A549 (cell line): ENCODE data around the gene IMPA2. TPM values are rescaled to one million over a fixed set of nuclear protein-coding genes. Genes with fewer than 3 reads are reported as not detected.

ENCODE experiments used
- ATAC-seq, 2 experiments: fragments of 200-7000 bp in 1 of 2; fragments of >200 bp in 1 of 2; cut with Nextera tagmentation in 1 of 2; cut with Tn5 transposase in 1 of 2; 3 replicates each; pipeline versions ENCODE4 v1.8.0 to v1.9.1; 2018 to 2020; ENCODE audit warnings: mild to moderate bottlenecking in 1 of 2, moderate library complexity in 1 of 2
- CTCF ChIA-PET: fragments of 300-600 bp; sonication (Branson Sonifier 250); formaldehyde crosslinking; extraction: SDS; loops from one replicate; lab custom pipeline; 2021; ENCODE audit warnings: antibody characterized with exemption, inconsistent platforms; lab: Yijun Ruan, JAX
- POLR2A ChIA-PET: fragments of 350-600 bp; formaldehyde crosslinking; extraction: SDS; loops from one replicate; lab custom pipeline; 2021; ENCODE audit warnings: antibody characterized with exemption, inconsistent platforms; lab: Yijun Ruan, JAX
- DNase-seq, 2 experiments: peaks; one replicate each; pipeline versions ENCODE4 v3.0.0 to v3.0.0-alpha.2; 2011 to 2016; ENCODE audit warnings: low read depth in 1 of 2, low spot score in 1 of 2
- FAIRE-seq: peaks from 2 replicates; lab custom pipeline; 2011; peaks lifted over from hg19 to GRCh38; lab: Jason Lieb, UNC
- H3K27ac ChIP-seq, 2 experiments: fragments of >200 bp; sonication (Bioruptor Twin); formaldehyde crosslinking; 3 replicates each; pipeline ENCODE4 v1.5.1; 2016 to 2017
- H3K4me1 ChIP-seq: fragments of >200 bp; sonication (Bioruptor Twin); formaldehyde crosslinking; 3 replicates; pipeline ENCODE4 v1.6.1; 2016
- H3K4me2 ChIP-seq: fragments of >200 bp; sonication (Bioruptor Twin); formaldehyde crosslinking; 3 replicates; pipeline ENCODE4 v1.6.1; 2016
- H3K4me3 ChIP-seq: fragments of >200 bp; sonication (Bioruptor Twin); formaldehyde crosslinking; 3 replicates; pipeline ENCODE4 v1.5.1; 2016
- H3K9me3 ChIP-seq: fragments of >200 bp; sonication (Bioruptor Twin); formaldehyde crosslinking; 3 replicates; pipeline ENCODE4 v1.6.1; 2016
- CBX2 ChIP-seq: fragments of 200-600 bp; sonication (generic); IDR thresholded peaks from 2 replicates; pipeline ENCODE4 v1.6.1; 2016; ENCODE audit warnings: low read depth, mild to moderate bottlenecking, borderline replicate concordance
- CEBPB ChIP-seq, 2 experiments: fragments of >200 bp in 1 of 2; sonication (Bioruptor Twin) in 1 of 2; formaldehyde crosslinking in 1 of 2; IDR thresholded peaks; 2 replicates each; pipeline ENCODE4 v1.6.1; 2012 to 2016
- ESRRA ChIP-seq: fragments of 150-350 bp; IDR thresholded peaks from 2 replicates; pipeline ENCODE4 v1.6.1; 2014; ENCODE audit warnings: mild to moderate bottlenecking, low read length, borderline replicate concordance
- FOSB ChIP-seq: fragments of 250-450 bp; sonication (Bioruptor Pico); IDR thresholded peaks from 2 replicates; pipeline ENCODE4 v1.5.0; 2020; ENCODE audit warnings: mild to moderate bottlenecking, moderate library complexity
- GATA3 ChIP-seq: IDR thresholded peaks from 2 replicates; pipeline ENCODE4 v1.6.1; 2012; ENCODE audit warnings: borderline replicate concordance
- HOXA7 ChIP-seq: fragments of 250-450 bp; sonication (Bioruptor Pico); IDR thresholded peaks from 2 replicates; pipeline ENCODE4 v1.5.0; 2020; ENCODE audit warnings: mild to moderate bottlenecking, moderate library complexity
- HOXB13 ChIP-seq: fragments of 250-450 bp; sonication (Bioruptor Pico); IDR thresholded peaks from 2 replicates; pipeline ENCODE4 v1.5.0; 2020; ENCODE audit warnings: low read depth, mild to moderate bottlenecking, moderate library complexity
- KDM1A ChIP-seq: fragments of 200-600 bp; sonication (generic); IDR thresholded peaks from 2 replicates; pipeline ENCODE4 v1.6.1; 2016; ENCODE audit warnings: low read depth, mild to moderate bottlenecking
- MAFK ChIP-seq: fragments of 450-650 bp; IDR thresholded peaks from 2 replicates; pipeline ENCODE4 v1.6.1; 2014; ENCODE audit not compliant: partially characterized antibody
- NPAS2 ChIP-seq: fragments of 250-450 bp; sonication (Bioruptor Pico); IDR thresholded peaks from 2 replicates; pipeline ENCODE4 v1.8.0; 2022; ENCODE audit warnings: mild to moderate bottlenecking, moderate library complexity, borderline replicate concordance
- PHF8 ChIP-seq: fragments of 200-600 bp; sonication (generic); IDR thresholded peaks from 2 replicates; pipeline ENCODE4 v1.6.1; 2016; ENCODE audit warnings: low read depth, mild to moderate bottlenecking, antibody characterized with exemption, moderate library complexity, borderline replicate concordance
- RFX5 ChIP-seq: fragments of 450-650 bp; IDR thresholded peaks from 2 replicates; pipeline ENCODE4 v1.7.1; 2014; ENCODE audit warnings: antibody characterized with exemption, mild to moderate bottlenecking, moderate library complexity
- TP53 ChIP-seq: fragments of 250-450 bp; sonication (Bioruptor Pico); IDR thresholded peaks from 2 replicates; pipeline ENCODE4 v1.5.0; 2021; ENCODE audit warnings: mild to moderate bottlenecking, moderate library complexity
- ZC3H11A ChIP-seq: fragments of 450-650 bp; IDR thresholded peaks from 2 replicates; pipeline ENCODE4 v1.6.1; 2014; ENCODE audit warnings: antibody characterized with exemption, mild to moderate bottlenecking
- WGBS: methylation state at CpG from one replicate; pipeline ENCODE4 v1.1.6; 2017; ENCODE audit errors: missing lambda C conversion rate; 5-methylcytosine and 5-hydroxymethylcytosine counted together
- polyA plus RNA-seq, 4 experiments: library from polyadenylated mRNA; depleted of rRNA in 3 of 4; stranded (reverse); fragments of >200 nt; fragmentation: RNase III in 1 of 4; extraction: RNeasy Plus Mini Kit Qiagen cat#74134 plus additional on column Dnase treatment in 1 of 4; gene quantifications; 2 replicates in 3 of 4; 3 replicates in 1 of 4; pipeline ENCODE4 v1.2.3, GENCODE V29; 2011 to 2017
- TF ChIP-seq, protein P1 (sequence below): fragments of >200 bp; sonication (Bioruptor Twin); formaldehyde crosslinking; IDR thresholded peaks from 3 replicates; pipeline ENCODE4 v1.5.1; 2016
- TF ChIP-seq, protein P2 (sequence below): fragments of 250-450 bp; sonication (Bioruptor Pico); IDR thresholded peaks from 2 replicates; pipeline ENCODE4 v1.5.0; 2021; ENCODE audit warnings: mild to moderate bottlenecking, moderate library complexity, borderline replicate concordance
- TF ChIP-seq, protein P3 (sequence below): fragments of >200 bp; sonication (Bioruptor Twin); formaldehyde crosslinking; IDR thresholded peaks from 2 replicates; pipeline ENCODE4 v1.6.1; 2016

Gene IMPA2
- polyA plus RNA-seq, 2 of the 4 experiments (the other 2 are of a cell fraction) = 35.1 to 65.3 TPM

DNA sequence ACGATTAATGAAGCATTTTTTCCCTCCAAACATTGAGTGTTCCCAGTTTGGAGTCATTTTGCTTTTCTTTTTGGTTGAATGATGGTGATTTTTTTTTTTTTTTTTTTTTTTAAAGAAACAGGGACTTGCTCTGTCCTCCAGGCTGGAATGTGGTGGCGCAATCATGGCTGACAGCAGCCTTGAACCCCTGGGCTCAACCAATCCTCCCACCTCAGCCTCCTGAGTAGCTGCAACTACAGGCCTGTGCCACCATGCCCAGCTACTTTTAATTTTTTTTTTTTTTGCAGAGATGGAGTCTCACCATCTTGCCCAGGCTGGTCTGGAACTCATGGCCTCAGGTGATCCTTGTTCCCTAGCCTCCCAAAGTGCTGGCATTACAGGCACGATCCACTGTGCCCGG lies 46.2 kb downstream of the IMPA2 start:
- no peak for DNase-seq
- Histone ChIP-seq H3K9me3 (no peaks in the 10 kb centered on the region), H3K4me3 (no peak overlapping the region), H3K27ac (no peak overlapping the region), H3K4me2 (no peak overlapping the region), H3K4me1 (no peaks in the 10 kb centered on the region)
- ChIA-PET POLR2A (no interaction called here), CTCF (interaction anchor here (0.6 to 4.4 kb wide), 2 partner anchors 11 to 27 kb away, joined by 3 to 34 read pairs; no protein-coding TSS in a partner anchor)
- 91% methylated on average over 4 of the region's 4 CpGs for WGBS
- ATAC-seq = no peak
- TF ChIP-seq NPAS2 (CRISPR knock-in tag) = no peak
- 0 out of 4 replicates have a peak, but pooled peaks of 1 of the 2 experiments have one; percentile 15 for TF ChIP-seq CEBPB (IDR thresholded peaks at IDR 0.05)
- no peak for FAIRE-seq

DNA sequence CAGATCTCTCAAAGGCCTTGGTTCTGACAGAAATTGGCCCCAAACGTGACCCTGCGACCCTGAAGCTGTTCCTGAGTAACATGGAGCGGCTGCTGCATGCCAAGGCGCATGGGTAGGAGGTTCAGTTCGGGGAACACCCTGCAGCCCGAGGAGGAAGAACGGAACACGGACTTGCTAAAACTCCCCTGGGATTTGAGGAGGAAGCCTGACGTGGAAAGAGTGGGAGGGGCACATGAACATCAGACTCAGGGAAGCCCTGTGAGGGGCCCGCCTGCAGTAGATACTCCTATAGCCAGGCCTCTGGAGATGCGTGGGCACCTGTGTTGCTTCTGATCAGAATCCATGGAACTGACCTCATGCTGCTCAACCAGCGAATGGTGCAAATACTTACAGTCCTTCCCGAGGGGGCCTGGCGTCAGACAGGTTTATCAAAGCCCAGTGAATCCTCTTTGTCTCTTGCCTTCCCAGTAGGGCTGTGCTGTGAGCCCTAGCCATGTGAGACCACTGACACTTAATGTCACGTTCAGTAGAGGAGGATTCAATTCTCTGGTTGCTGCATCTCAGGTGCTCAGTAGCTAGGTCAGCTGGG lies 46.8 kb downstream of the IMPA2 start:
- DNase-seq (no peak), FAIRE-seq (no peak)
- ChIA-PET CTCF (interaction anchor here (0.7 to 4.4 kb wide), 3 partner anchors 10 to 91 kb away, joined by 3 to 34 read pairs (median 3); no protein-coding TSS in a partner anchor), POLR2A (no interaction called here)
- Histone ChIP-seq H3K4me1 (no peaks in the 10 kb centered on the region), H3K4me2 (no peak overlapping the region), H3K27ac (no peak overlapping the region), H3K9me3 (no peaks in the 10 kb centered on the region)
- 90% methylated on average over 14 of the region's 15 CpGs for WGBS
- no peak for TF ChIP-seq CBX2
- no peak for TF ChIP-seq ESRRA
- no peak for TF ChIP-seq NPAS2 (CRISPR knock-in tag)
- no peak for TF ChIP-seq HOXA7 (CRISPR knock-in tag)
- TF ChIP-seq, all 56 proteins: peak for 0
- no peak overlapping the region for H3K4me3 ChIP-seq
- ATAC-seq = no peak

DNA sequence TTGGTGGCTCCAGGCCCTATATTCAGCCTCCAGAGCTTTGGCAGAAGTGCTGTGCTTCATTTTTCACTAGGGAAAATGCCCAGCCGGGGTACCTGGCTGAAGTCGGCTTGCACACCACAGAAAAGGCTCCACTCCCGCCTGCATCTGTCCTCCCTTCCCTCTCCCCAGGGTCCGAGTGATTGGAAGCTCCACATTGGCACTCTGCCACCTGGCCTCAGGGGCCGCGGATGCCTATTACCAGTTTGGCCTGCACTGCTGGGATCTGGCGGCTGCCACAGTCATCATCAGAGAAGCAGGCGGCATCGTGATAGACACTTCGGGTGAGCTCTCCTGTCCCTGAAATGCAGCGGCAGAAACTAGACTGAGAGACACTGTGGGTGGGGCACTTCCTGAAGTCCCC lies 47.4 kb downstream of the IMPA2 start:
- Histone ChIP-seq H3K9me3 (no peaks in the 10 kb centered on the region), H3K4me3 (no peak overlapping the region), H3K4me2 (no peak overlapping the region), H3K27ac (no peak overlapping the region), H3K4me1 (no peaks in the 10 kb centered on the region)
- DNase-seq (no peak), FAIRE-seq (no peak), ATAC-seq (no peak)
- 94% methylated on average over 11 of the region's 11 CpGs for WGBS
- no peak for TF ChIP-seq MAFK
- TF ChIP-seq KDM1A = no peak
- no peak for TF ChIP-seq TP53 (CRISPR knock-in tag)
- no peak for TF ChIP-seq RFX5
- TF ChIP-seq GATA3 = no peak
- TF ChIP-seq HOXA7 (CRISPR knock-in tag) = no peak
- TF ChIP-seq, protein P1, sequence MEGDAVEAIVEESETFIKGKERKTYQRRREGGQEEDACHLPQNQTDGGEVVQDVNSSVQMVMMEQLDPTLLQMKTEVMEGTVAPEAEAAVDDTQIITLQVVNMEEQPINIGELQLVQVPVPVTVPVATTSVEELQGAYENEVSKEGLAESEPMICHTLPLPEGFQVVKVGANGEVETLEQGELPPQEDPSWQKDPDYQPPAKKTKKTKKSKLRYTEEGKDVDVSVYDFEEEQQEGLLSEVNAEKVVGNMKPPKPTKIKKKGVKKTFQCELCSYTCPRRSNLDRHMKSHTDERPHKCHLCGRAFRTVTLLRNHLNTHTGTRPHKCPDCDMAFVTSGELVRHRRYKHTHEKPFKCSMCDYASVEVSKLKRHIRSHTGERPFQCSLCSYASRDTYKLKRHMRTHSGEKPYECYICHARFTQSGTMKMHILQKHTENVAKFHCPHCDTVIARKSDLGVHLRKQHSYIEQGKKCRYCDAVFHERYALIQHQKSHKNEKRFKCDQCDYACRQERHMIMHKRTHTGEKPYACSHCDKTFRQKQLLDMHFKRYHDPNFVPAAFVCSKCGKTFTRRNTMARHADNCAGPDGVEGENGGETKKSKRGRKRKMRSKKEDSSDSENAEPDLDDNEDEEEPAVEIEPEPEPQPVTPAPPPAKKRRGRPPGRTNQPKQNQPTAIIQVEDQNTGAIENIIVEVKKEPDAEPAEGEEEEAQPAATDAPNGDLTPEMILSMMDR = no peak
- no peak for TF ChIP-seq CBX2
- TF ChIP-seq, protein P2, sequence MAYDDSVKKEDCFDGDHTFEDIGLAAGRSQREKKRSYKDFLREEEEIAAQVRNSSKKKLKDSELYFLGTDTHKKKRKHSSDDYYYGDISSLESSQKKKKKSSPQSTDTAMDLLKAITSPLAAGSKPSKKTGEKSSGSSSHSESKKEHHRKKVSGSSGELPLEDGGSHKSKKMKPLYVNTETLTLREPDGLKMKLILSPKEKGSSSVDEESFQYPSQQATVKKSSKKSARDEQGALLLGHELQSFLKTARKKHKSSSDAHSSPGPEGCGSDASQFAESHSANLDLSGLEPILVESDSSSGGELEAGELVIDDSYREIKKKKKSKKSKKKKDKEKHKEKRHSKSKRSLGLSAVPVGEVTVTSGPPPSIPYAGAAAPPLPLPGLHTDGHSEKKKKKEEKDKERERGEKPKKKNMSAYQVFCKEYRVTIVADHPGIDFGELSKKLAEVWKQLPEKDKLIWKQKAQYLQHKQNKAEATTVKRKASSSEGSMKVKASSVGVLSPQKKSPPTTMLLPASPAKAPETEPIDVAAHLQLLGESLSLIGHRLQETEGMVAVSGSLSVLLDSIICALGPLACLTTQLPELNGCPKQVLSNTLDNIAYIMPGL (CRISPR knock-in tag) = no peak
- no peak for TF ChIP-seq NPAS2 (CRISPR knock-in tag)
- TF ChIP-seq HOXB13 (CRISPR knock-in tag) = no peak
- TF ChIP-seq, protein P3, sequence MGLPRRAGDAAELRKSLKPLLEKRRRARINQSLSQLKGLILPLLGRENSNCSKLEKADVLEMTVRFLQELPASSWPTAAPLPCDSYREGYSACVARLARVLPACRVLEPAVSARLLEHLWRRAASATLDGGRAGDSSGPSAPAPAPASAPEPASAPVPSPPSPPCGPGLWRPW = no peak
- no peak for TF ChIP-seq ZC3H11A
- no peak for TF ChIP-seq PHF8
- TF ChIP-seq FOSB (CRISPR knock-in tag) = no peak
- CTCF ChIA-PET = interaction anchor here (0.7 to 4.4 kb wide), 3 partner anchors 10 to 92 kb away, joined by 3 to 34 read pairs (median 3); no protein-coding TSS in a partner anchor
- POLR2A ChIA-PET = no interaction called here
